GM19324 (cell line): Measurements from ENCODE around the gene VAC14.

ENCODE experiments used
- ATAC-seq: cut with Tn5 transposase; IDR thresholded peaks from one replicate; pipeline ENCODE4 v1.9.1; 2021; ENCODE audit warnings: mild to moderate bottlenecking, moderate library complexity; ENCODE audit not compliant: unreplicated experiment, low FRiP score

Gene VAC14

GRCh38 chr16:70729292-70729691 is 71.7 kb downstream of the VAC14 start:
- ATAC-seq = no peak

- ATAC-seq = no peak
Measured at GRCh38 chr16:70728150-70728549, 72.8 kb downstream of the VAC14 start.

- no peak for ATAC-seq
Measured at GRCh38 chr16:70726892-70727361, 74.0 kb downstream of the VAC14 start.

GRCh38 chr16:70725912-70726828 is 74.8 kb downstream of the VAC14 start:
- no peak for ATAC-seq

- ATAC-seq = no peak
Measured at GRCh38 chr16:70725024-70725911, 75.7 kb downstream of the VAC14 start.

- no peak for ATAC-seq
Measured at GRCh38 chr16:70724146-70725023, 76.6 kb downstream of the VAC14 start.

GRCh38 chr16:70723740-70724145 is 77.2 kb downstream of the VAC14 start:
- no peak for ATAC-seq

- ATAC-seq = no peak
Measured at GRCh38 chr16:70721202-70721963, 79.6 kb downstream of the VAC14 start.

- no peak for ATAC-seq
Measured at GRCh38 chr16:70720425-70721201, 80.3 kb downstream of the VAC14 start.

GRCh38 chr16:70717065-70717464 is 83.9 kb downstream of the VAC14 start:
- ATAC-seq = no peak

- ATAC-seq = no peak
Measured at GRCh38 chr16:70715860-70716357, 85.0 kb downstream of the VAC14 start.

GRCh38 chr16:70715055-70715858 is 85.7 kb downstream of the VAC14 start:
- ATAC-seq = no peak

- no peak for ATAC-seq
Measured at GRCh38 chr16:70714581-70715054, 86.3 kb downstream of the VAC14 start.

GRCh38 chr16:70713824-70714223 is 87.1 kb downstream of the VAC14 start:
- no peak for ATAC-seq

GRCh38 chr16:70713342-70713741 is 87.6 kb downstream of the VAC14 start:
- ATAC-seq = no peak

- no peak for ATAC-seq
Measured at GRCh38 chr16:70712942-70713341, 88.0 kb downstream of the VAC14 start.

GRCh38 chr16:70712359-70712758 is 88.6 kb downstream of the VAC14 start:
- no peak for ATAC-seq
